Stimulated activated CD8-positive, alpha-beta memory T cell treated with anti-CD3 and anti-CD28 coated beads, Interleukin-7, amount 100 ng/mL, for 1 hour (primary cell): ENCODE results near the gene ACVR1.
"Not testable (repeated sequence)": the region's sequence is repeated elsewhere in the genome, so short reads cannot be mapped to it uniquely, and the experiment has no call there.

Experiments
- DNase-seq, 2 donors: peaks; one replicate each; pipeline ENCODE4 v3.0.0-alpha.2; 2020; ENCODE audit warnings: low read depth in 2 of 2

The ACVR1 gene

DNA sequence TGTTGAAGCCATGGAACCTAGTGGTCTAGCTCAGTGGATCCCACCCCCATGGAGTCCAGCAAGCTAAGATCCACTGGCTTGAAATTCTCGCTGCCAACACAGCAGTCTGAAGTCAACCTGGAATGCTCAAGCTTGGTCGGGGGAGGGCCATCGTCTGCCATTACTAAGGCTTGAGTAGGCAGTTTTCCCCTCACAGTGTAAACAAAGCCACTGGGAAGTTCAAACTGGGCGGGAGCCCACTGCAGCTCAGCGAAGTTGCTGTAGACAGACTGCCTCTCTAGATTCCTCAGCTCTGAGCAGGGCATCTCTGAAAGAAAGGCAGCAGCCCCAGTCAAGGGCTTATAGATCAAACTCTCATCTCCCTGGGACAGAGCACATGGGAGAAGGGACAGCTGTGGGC lies 171.5 kb downstream of the ACVR1 start:
- not testable (repeated sequence) for DNase-seq

GRCh38 chr2:157704148-157704547 lies 172.0 kb downstream of the ACVR1 start:
- DNase-seq, result not testable (repeated sequence)

GRCh38 chr2:157699806-157700205 lies 176.3 kb downstream of the ACVR1 start:
- no peak for DNase-seq

- DNase-seq, result no peak
These were observed 177.1 kb downstream of the ACVR1 start for GRCh38 chr2:157699009-157699408.

DNA sequence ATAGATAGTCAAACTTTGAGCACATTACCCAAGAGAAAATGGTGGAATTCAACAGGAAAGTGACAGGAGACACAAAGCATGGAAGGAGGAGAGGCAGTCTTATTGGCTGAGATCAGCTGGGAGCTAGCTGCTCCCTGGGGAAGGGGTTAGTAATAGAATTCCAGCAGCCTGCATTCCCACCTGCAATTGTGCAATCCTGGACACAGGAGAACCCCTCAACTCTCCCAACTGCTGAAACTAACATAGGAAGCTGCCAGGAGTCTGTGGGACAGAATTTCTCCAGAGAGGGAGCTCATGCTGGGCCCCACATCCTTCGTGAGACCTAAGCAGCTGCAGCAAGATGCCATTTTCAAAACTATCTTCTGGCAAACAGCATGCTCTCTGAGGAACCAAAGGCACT lies 177.7 kb downstream of the ACVR1 start:
- DNase-seq, result no peak

- DNase-seq, result no peak
These were observed 180.1 kb downstream of the ACVR1 start for GRCh38 chr2:157696036-157696435.

- DNase-seq, result no peak
These were observed 183.4 kb downstream of the ACVR1 start for GRCh38 chr2:157692768-157693167.

DNA sequence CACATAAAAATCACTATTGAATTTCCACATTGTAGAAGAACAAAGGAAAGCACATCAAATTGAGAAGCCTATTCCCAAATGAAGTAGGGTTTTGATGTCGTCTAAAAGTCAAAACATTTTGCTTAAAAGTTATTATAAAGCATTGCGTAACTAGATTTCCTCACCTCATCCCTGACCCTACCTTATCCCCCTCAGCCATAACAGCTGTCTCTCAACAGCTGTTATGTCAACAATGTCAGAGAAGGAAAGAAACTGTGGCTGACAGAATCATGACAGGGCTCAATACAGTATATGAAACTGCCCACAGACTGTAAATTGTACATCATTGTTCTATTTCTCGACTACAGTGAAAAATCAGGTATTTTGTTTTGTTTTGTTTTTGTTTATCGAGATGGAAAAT lies 184.4 kb downstream of the ACVR1 start:
- DNase-seq, result no peak

GRCh38 chr2:157691131-157691530 lies 185.0 kb downstream of the ACVR1 start:
- DNase-seq, result no peak
